CD14-positive monocyte (primary cell): Measurements from ENCODE around the gene TTPAL. TPM values are rescaled to one million over a fixed set of nuclear protein-coding genes. Genes with fewer than 3 reads are reported as not detected.

ENCODE experiments used
- DNase-seq, 3 donors: peaks; one replicate each; pipeline ENCODE4 v3.0.0-alpha.2; 2011 to 2022
- H2AFZ ChIP-seq: 2 replicates; pipeline ENCODE4 v1.6.0; 2012; ENCODE audit warnings: mild to moderate bottlenecking, low read depth, low read length, inconsistent platforms; ENCODE audit not compliant: insufficient read depth, poor library complexity, severe bottlenecking
- H3K27ac ChIP-seq, 2 donors: 1 replicate in 1 of 2; 2 replicates in 1 of 2; pipeline ENCODE4 v1.5.1; 2012 to 2013; ENCODE audit warnings: low read length in 2 of 2, control low read depth in 1 of 2, inconsistent platforms in 1 of 2, low read depth in 1 of 2, mild to moderate bottlenecking in 1 of 2
- H3K27me3 ChIP-seq, 2 donors: one replicate each; pipeline versions ENCODE4 v1.6.0 to v1.6.1; 2011 to 2013; ENCODE audit warnings: low read length in 2 of 2; ENCODE audit not compliant: control insufficient read depth in 2 of 2, insufficient read depth in 2 of 2
- H3K36me3 ChIP-seq, 2 donors: replicated peaks in 1 of 2; 1 replicate in 1 of 2; 2 replicates in 1 of 2; pipeline versions ENCODE4 v1.5.1 to v1.6.1; 2012 to 2013; ENCODE audit warnings: low read length in 2 of 2, control low read depth in 1 of 2, inconsistent platforms in 1 of 2, mild to moderate bottlenecking in 1 of 2; ENCODE audit not compliant: insufficient read depth in 2 of 2, control insufficient read depth in 1 of 2
- H3K4me1 ChIP-seq, 2 donors: 1 replicate in 1 of 2; 2 replicates in 1 of 2; pipeline versions ENCODE4 v1.5.1 to v1.6.1; 2012 to 2013; ENCODE audit warnings: low read length in 2 of 2, control low read depth in 1 of 2, inconsistent platforms in 1 of 2, mild to moderate bottlenecking in 1 of 2, moderate library complexity in 1 of 2; ENCODE audit not compliant: insufficient read depth in 2 of 2, control insufficient read depth in 1 of 2
- H3K4me2 ChIP-seq: replicated peaks from 2 replicates; pipeline ENCODE3; 2012; ENCODE audit warnings: low read length, moderate library complexity, mild to moderate bottlenecking; ENCODE audit not compliant: poor library complexity, severe bottlenecking; ENCODE audit errors: extremely low read depth
- H3K4me3 ChIP-seq, 3 experiments: fragments of 200-600 bp in 1 of 3; sonication (generic) in 1 of 3; replicated peaks in 1 of 3; 1 replicate in 2 of 3; 2 replicates in 1 of 3; pipeline ENCODE4 v1.5.1; 2011 to 2013; ENCODE audit warnings: low read length in 3 of 3, mild to moderate bottlenecking in 3 of 3, control low read depth in 2 of 3, low read depth in 2 of 3, inconsistent platforms in 1 of 3, moderate library complexity in 1 of 3
- H3K79me2 ChIP-seq: 2 replicates; pipeline ENCODE4 v1.6.0; 2012; ENCODE audit warnings: mild to moderate bottlenecking, control low read depth, inconsistent platforms, low read length, moderate library complexity; ENCODE audit not compliant: insufficient read depth
- H3K9ac ChIP-seq: 2 replicates; pipeline ENCODE4 v1.6.0; 2017; ENCODE audit warnings: low read length, mild to moderate bottlenecking; ENCODE audit not compliant: insufficient read depth, poor library complexity, severe bottlenecking
- H3K9me3 ChIP-seq, 2 donors: replicated peaks in 1 of 2; 1 replicate in 1 of 2; 2 replicates in 1 of 2; pipeline versions ENCODE4 v1.5.1 to v1.6.1; 2012 to 2013; ENCODE audit warnings: low read length in 2 of 2, control low read depth in 1 of 2; ENCODE audit not compliant: control insufficient read depth in 1 of 2, insufficient read depth in 1 of 2
- H4K20me1 ChIP-seq: 2 replicates; pipeline ENCODE4 v1.6.0; 2012; ENCODE audit warnings: mild to moderate bottlenecking, low read length, control low read depth, moderate library complexity; ENCODE audit not compliant: insufficient read depth
- H3K27ac Mint-ChIP-seq, 7 donors: one replicate each; pipeline ENCODE4 v1.8.0; 2020; ENCODE audit warnings: mild to moderate bottlenecking in 7 of 7, mixed read lengths in 7 of 7, moderate library complexity in 6 of 7, inconsistent platforms in 2 of 7
- H3K27me3 Mint-ChIP-seq, 3 donors: one replicate each; pipeline ENCODE4 v1.8.0; 2021 to 2022; ENCODE audit warnings: low read depth in 3 of 3, mild to moderate bottlenecking in 3 of 3, mixed read lengths in 3 of 3, moderate library complexity in 3 of 3, inconsistent platforms in 1 of 3
- H3K36me3 Mint-ChIP-seq, 2 donors: one replicate each; pipeline ENCODE4 v1.8.0; 2020; ENCODE audit warnings: mixed read lengths in 2 of 2, inconsistent platforms in 1 of 2, mild to moderate bottlenecking in 1 of 2
- H3K4me1 Mint-ChIP-seq: one replicate; pipeline ENCODE4 v1.8.0; 2020; ENCODE audit warnings: mild to moderate bottlenecking, mixed read lengths
- H3K4me3 Mint-ChIP-seq, 2 donors: one replicate each; pipeline ENCODE4 v1.8.0; 2020; ENCODE audit warnings: mild to moderate bottlenecking in 2 of 2, mixed read lengths in 2 of 2, moderate library complexity in 1 of 2
- H3K9me3 Mint-ChIP-seq, 7 donors: one replicate each; pipeline ENCODE4 v1.8.0; 2020 to 2022; ENCODE audit warnings: mixed read lengths in 7 of 7, mild to moderate bottlenecking in 6 of 7, moderate library complexity in 6 of 7, inconsistent platforms in 2 of 7
- CTCF ChIP-seq: fragments of 200-600 bp; IDR thresholded peaks from one replicate; pipeline ENCODE4 v1.8.0; 2022; ENCODE audit warnings: antibody characterized with exemption, mild to moderate bottlenecking
- WGBS: methylation state at CpG from one replicate; pipeline ENCODE4 v1.1.5; 2013; ENCODE audit warnings: missing lambda C conversion rate; ENCODE audit not compliant: insufficient coverage; 5-methylcytosine and 5-hydroxymethylcytosine counted together
- intact Hi-C, 2 donors: fragments of 100-400 bp; cut with micrococcal nuclease; formaldehyde crosslinking; loops; one replicate each; pipeline versions ENCODE4 v1.15.0 to v1.15.1; 2023
- polyA plus RNA-seq, 3 donors: library from polyadenylated mRNA; depleted of rRNA in 1 of 3; unstranded in 2 of 3; stranded (reverse) in 1 of 3; fragments of 300-500 nt in 2 of 3; fragments of >200 nt in 1 of 3; fragmentation: Illumina TruSeq in 2 of 3; gene quantifications; 1 replicate in 2 of 3; 2 replicates in 1 of 3; pipeline ENCODE4 v1.2.3, GENCODE V29; 2012 to 2021

Gene TTPAL
- polyA plus RNA-seq, 3 donors = 1.5 to 4.9 (median 3.0) TPM

- no peaks in the 10 kb centered on the region for H3K36me3 Mint-ChIP-seq
- no peaks in the 10 kb centered on the region for H3K79me2 ChIP-seq
- H3K4me2 ChIP-seq = no peak overlapping the region
- H3K9me3 ChIP-seq = no peaks in the 10 kb centered on the region
- no peaks in the 10 kb centered on the region for H3K27me3 ChIP-seq
- no peak overlapping the region for H3K4me3 ChIP-seq
- peaks cover 0 to 1% (median 0%) of the 10 kb centered on the region in 7 donors for H3K9me3 Mint-ChIP-seq
- H3K4me1 Mint-ChIP-seq = no peaks in the 10 kb centered on the region
- no peak overlapping the region for H3K4me3 Mint-ChIP-seq
- no peak overlapping the region for H3K27ac ChIP-seq
- no peak overlapping the region for H2AFZ ChIP-seq
- 88% methylated on average over 12 of the region's 17 CpGs for WGBS
- no peaks in the 10 kb centered on the region for H4K20me1 ChIP-seq
- TF ChIP-seq CTCF = no peak
- H3K27ac Mint-ChIP-seq = no peak overlapping the region
- H3K36me3 ChIP-seq = no peaks in the 10 kb centered on the region
- H3K9ac ChIP-seq = no peak overlapping the region
- DNase-seq = no peak
- H3K27me3 Mint-ChIP-seq = peaks cover 6 to 13% (median 9%) of the 10 kb centered on the region in 3 donors
- intact Hi-C loops = no loop called here
- no peaks in the 10 kb centered on the region for H3K4me1 ChIP-seq
Observed at GRCh38 chr20:44429419-44430269, 46.0 kb upstream of the TTPAL start.

- H3K4me2 ChIP-seq = no peak overlapping the region
- Mint-ChIP-seq H3K4me3 (no peak overlapping the region), H3K4me1 (peaks cover 1% of the 10 kb centered on the region), H3K27ac (no peak overlapping the region), H3K27me3 (peaks cover 6 to 13% (median 10%) of the 10 kb centered on the region in 3 donors), H3K9me3 (peaks cover 0 to 1% (median 0%) of the 10 kb centered on the region in 7 donors), H3K36me3 (no peaks in the 10 kb centered on the region)
- no peaks in the 10 kb centered on the region for H3K36me3 ChIP-seq
- H3K27me3 ChIP-seq = no peaks in the 10 kb centered on the region
- H3K9me3 ChIP-seq = no peaks in the 10 kb centered on the region
- intact Hi-C loops = no loop called here
- 85% methylated on average over 2 of the region's 7 CpGs for WGBS
- no peak for DNase-seq
- no peak overlapping the region for H3K27ac ChIP-seq
- H3K9ac ChIP-seq = no peak overlapping the region
- no peaks in the 10 kb centered on the region for H3K79me2 ChIP-seq
- H2AFZ ChIP-seq = no peak overlapping the region
- H3K4me1 ChIP-seq = no peaks in the 10 kb centered on the region
- no peak overlapping the region for H3K4me3 ChIP-seq
- H4K20me1 ChIP-seq = no peaks in the 10 kb centered on the region
- TF ChIP-seq CTCF = no peak
Observed at GRCh38 chr20:44430270-44431065, 45.2 kb upstream of the TTPAL start.
